GM23338 (cell line): ENCODE data around the gene MKLN1.

ENCODE experiments used
- CREB1 ChIP-seq: fragments of 250-450 bp; sonication (Bioruptor Pico); IDR thresholded peaks from 2 replicates; pipeline ENCODE4 v1.5.0; 2020; ENCODE audit warnings: low read depth, mild to moderate bottlenecking, moderate library complexity
- CTCF ChIP-seq, 2 experiments: fragments of 200-600 bp in 1 of 2; sonication (generic) in 1 of 2; conservative IDR thresholded peaks; 2 replicates each; pipeline versions ENCODE4 v1.5.1 to v1.6.1; 2016 to 2017; ENCODE audit warnings: antibody characterized with exemption in 2 of 2, low read depth in 2 of 2, mild to moderate bottlenecking in 2 of 2, moderate library complexity in 1 of 2
- EZH2 ChIP-seq: fragments of 200-600 bp; sonication (generic); IDR thresholded peaks from one replicate; pipeline ENCODE4 v1.8.0; 2017; ENCODE audit warnings: antibody characterized with exemption, mild to moderate bottlenecking, low read depth; ENCODE audit not compliant: unreplicated experiment
- EZH2phosphoT487 ChIP-seq: fragments of 200-600 bp; sonication (generic); IDR thresholded peaks from one replicate; pipeline ENCODE4 v1.8.1; 2018; ENCODE audit warnings: antibody characterized with exemption; ENCODE audit not compliant: unreplicated experiment
- JUNB ChIP-seq: IDR thresholded peaks from one replicate; pipeline ENCODE4 v1.6.1; 2016; ENCODE audit warnings: antibody characterized with exemption; ENCODE audit not compliant: unreplicated experiment
- POLR2AphosphoS5 ChIP-seq: IDR thresholded peaks from 2 replicates; pipeline ENCODE4 v1.6.1; 2016; ENCODE audit warnings: antibody characterized with exemption, low read depth
- REST ChIP-seq: IDR thresholded peaks from one replicate; pipeline ENCODE4 v1.6.1; 2018; ENCODE audit warnings: antibody characterized with exemption; ENCODE audit not compliant: unreplicated experiment
- STAT1 ChIP-seq: IDR thresholded peaks from one replicate; pipeline ENCODE4 v1.6.1; 2016; ENCODE audit warnings: antibody characterized with exemption; ENCODE audit not compliant: unreplicated experiment
- ZNF462 ChIP-seq: fragments of 250-450 bp; sonication (Bioruptor Pico); IDR thresholded peaks from 2 replicates; pipeline ENCODE4 v1.5.0; 2020; ENCODE audit warnings: mild to moderate bottlenecking, moderate library complexity

GRCh38 chr7:131327049-131327625 lies 539 bp upstream of the MKLN1 start:
- TF ChIP-seq CTCF (conservative IDR thresholded peaks at IDR 0.05; ENCODE audit: low read depth in 2 of 2) (no peak), EZH2phosphoT487 (no peak), POLR2AphosphoS5 (no peak), CREB1 (CRISPR knock-in tag) (no peak), ZNF462 (CRISPR knock-in tag) (no peak), STAT1 (no peak), EZH2 (no peak), REST (no peak), JUNB (no peak)
